ENCODE results near the gene CR1L.

DNA sequence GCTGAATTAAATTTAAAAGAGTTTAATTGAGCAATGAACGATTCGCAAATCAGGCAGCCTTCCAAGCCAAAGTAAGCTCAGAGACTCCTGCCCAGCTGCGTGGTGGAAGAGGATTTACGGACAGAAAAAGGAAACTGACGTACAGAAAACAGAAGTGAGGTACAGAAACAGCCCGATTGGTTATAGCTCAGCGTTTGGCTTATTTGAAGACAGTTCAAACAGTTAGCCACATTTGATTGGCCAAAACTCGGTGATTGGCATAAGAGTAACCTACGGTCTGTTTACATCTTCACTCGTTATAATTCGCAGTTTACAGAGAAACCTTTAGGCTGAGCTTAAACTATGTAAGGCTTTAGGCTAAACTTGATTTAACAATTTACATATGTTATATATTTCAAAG is 46.9 kb downstream of the CR1L start:
- TF ChIP-seq SUZ12 (IDR thresholded peaks at IDR 0.05; ENCODE audit: extremely low read depth, insufficient read depth, insufficient read length), result no peak
- TF ChIP-seq YY1 (IDR thresholded peaks at IDR 0.05; ENCODE audit: insufficient read depth, insufficient read length), result no peak
